Neural cell (in vitro differentiated cells): ENCODE results near the gene FARP1. TPM values are rescaled to one million over a fixed set of nuclear protein-coding genes. Genes with fewer than 3 reads are reported as not detected.

Source experiments
- H2AFZ ChIP-seq: fragments of 200-600, 300-800 bp; sonication (generic), shearing (Covaris generic); 2 replicates; pipeline ENCODE4 v1.6.0; 2014; ENCODE audit warnings: low read depth, mild to moderate bottlenecking, antibody characterized with exemption, low read length, moderate library complexity
- H3F3A ChIP-seq: fragments of 200-600 bp; shearing (Covaris generic); 2 replicates; pipeline ENCODE4 v1.6.1; 2016; ENCODE audit warnings: mild to moderate bottlenecking, moderate library complexity, mixed read lengths, antibody characterized with exemption, low read length; ENCODE audit not compliant: insufficient read depth, poor library complexity, severe bottlenecking
- H3K27ac ChIP-seq: fragments of 200-600, 300-800 bp; sonication (generic), shearing (Covaris generic); 2 replicates; pipeline ENCODE4 v1.5.1; 2014; ENCODE audit warnings: mild to moderate bottlenecking, low read length, moderate library complexity
- H3K27me3 ChIP-seq: fragments of 300-800, 200-600 bp; sonication (generic), shearing (Covaris generic); 2 replicates; pipeline ENCODE4 v1.6.0; 2014; ENCODE audit warnings: mild to moderate bottlenecking, low read depth, low read length, moderate library complexity; ENCODE audit not compliant: insufficient read depth
- H3K36me3 ChIP-seq: fragments of 300-800, 200-600 bp; sonication (generic), shearing (Covaris generic); 2 replicates; pipeline ENCODE4 v1.5.1; 2014; ENCODE audit warnings: mild to moderate bottlenecking, antibody characterized with exemption, low read length, moderate library complexity; ENCODE audit not compliant: insufficient read depth
- H3K4me2 ChIP-seq: fragments of 300-800, 200-600 bp; sonication (generic), shearing (Covaris generic); 2 replicates; pipeline ENCODE4 v1.6.0; 2014; ENCODE audit warnings: mild to moderate bottlenecking, low read length
- H3K4me3 ChIP-seq: fragments of 300-800, 200-600 bp; sonication (generic), shearing (Covaris generic); 2 replicates; pipeline ENCODE4 v1.5.1; 2014; ENCODE audit warnings: mild to moderate bottlenecking, low read length, moderate library complexity
- H3K79me2 ChIP-seq: fragments of 200-600 bp; shearing (Covaris generic); replicated peaks from 2 replicates; pipeline ENCODE4 v1.6.0; 2014; ENCODE audit warnings: mild to moderate bottlenecking, low read length, moderate library complexity; ENCODE audit not compliant: insufficient read depth
- H3K9ac ChIP-seq: fragments of 300-800, 200-600 bp; sonication (generic), shearing (Covaris generic); 2 replicates; pipeline ENCODE4 v1.6.1; 2016; ENCODE audit warnings: mild to moderate bottlenecking, low read length, mixed read lengths
- H3K9me2 ChIP-seq: fragments of 200-600 bp; shearing (Covaris generic); 2 replicates; pipeline ENCODE4 v1.6.1; 2016; ENCODE audit warnings: mild to moderate bottlenecking, low read length, mixed read lengths; ENCODE audit not compliant: insufficient read depth
- H3K9me3 ChIP-seq: fragments of 200-600, 300-800 bp; sonication (generic), shearing (Covaris generic); 2 replicates; pipeline ENCODE4 v1.6.1; 2016; ENCODE audit warnings: mild to moderate bottlenecking, mixed run types, low read length, moderate library complexity, mixed read lengths
- H4K20me1 ChIP-seq: fragments of 200-600 bp; shearing (Covaris generic); 2 replicates; pipeline ENCODE4 v1.6.1; 2016; ENCODE audit warnings: mild to moderate bottlenecking, mixed run types; ENCODE audit not compliant: insufficient read depth
- EP300 ChIP-seq: fragments of 450-650 bp; conservative IDR thresholded peaks from 2 replicates; pipeline ENCODE4 v1.6.1; 2014; ENCODE audit warnings: antibody characterized with exemption, mild to moderate bottlenecking, moderate library complexity; ENCODE audit not compliant: poor library complexity, severe bottlenecking
- EZH2 ChIP-seq: fragments of 200-600, 300-800 bp; shearing (Covaris generic), sonication (generic); IDR thresholded peaks from 2 replicates; pipeline ENCODE4 v1.6.1; 2014; ENCODE audit warnings: antibody characterized with exemption, low read length, borderline replicate concordance, mild to moderate bottlenecking; ENCODE audit not compliant: insufficient read depth, poor library complexity, severe bottlenecking
- MXI1 ChIP-seq: fragments of 450-650 bp; conservative IDR thresholded peaks from 2 replicates; pipeline ENCODE4 v1.6.1; 2014; ENCODE audit warnings: antibody characterized with exemption, mild to moderate bottlenecking; ENCODE audit not compliant: poor library complexity, severe bottlenecking
- POLR2AphosphoS5 ChIP-seq: IDR thresholded peaks from 2 replicates; pipeline ENCODE4 v1.6.1; 2012
- RAD21 ChIP-seq: fragments of 450-650 bp; conservative IDR thresholded peaks from 2 replicates; pipeline ENCODE4 v1.6.1; 2014; ENCODE audit warnings: antibody characterized with exemption, mild to moderate bottlenecking, moderate library complexity
- SMC3 ChIP-seq: fragments of 450-650 bp; conservative IDR thresholded peaks from 2 replicates; pipeline ENCODE4 v1.6.1; 2014; ENCODE audit warnings: antibody characterized with exemption, mild to moderate bottlenecking, moderate library complexity; ENCODE audit not compliant: poor library complexity
- TAF1 ChIP-seq: IDR thresholded peaks from 2 replicates; pipeline ENCODE4 v1.6.1; 2012; ENCODE audit warnings: low read depth
- polyA plus RNA-seq: library from polyadenylated mRNA; depleted of rRNA; stranded (reverse); fragments of >200 nt; gene quantifications from 2 replicates; pipeline ENCODE4 v1.2.3, GENCODE V29; 2014
- TF ChIP-seq, protein P1 (sequence below): fragments of 450-650 bp; IDR thresholded peaks from 2 replicates; pipeline ENCODE4 v1.5.1; 2014; ENCODE audit warnings: antibody characterized with exemption, mild to moderate bottlenecking, moderate library complexity; ENCODE audit not compliant: poor library complexity, severe bottlenecking
- TF ChIP-seq, protein P2 (sequence below): IDR thresholded peaks from 2 replicates; pipeline ENCODE4 v1.6.1; 2012; ENCODE audit warnings: borderline replicate concordance

The FARP1 gene
- polyA plus RNA-seq, 1 donor from 2014 or later = 19.7 TPM

DNA sequence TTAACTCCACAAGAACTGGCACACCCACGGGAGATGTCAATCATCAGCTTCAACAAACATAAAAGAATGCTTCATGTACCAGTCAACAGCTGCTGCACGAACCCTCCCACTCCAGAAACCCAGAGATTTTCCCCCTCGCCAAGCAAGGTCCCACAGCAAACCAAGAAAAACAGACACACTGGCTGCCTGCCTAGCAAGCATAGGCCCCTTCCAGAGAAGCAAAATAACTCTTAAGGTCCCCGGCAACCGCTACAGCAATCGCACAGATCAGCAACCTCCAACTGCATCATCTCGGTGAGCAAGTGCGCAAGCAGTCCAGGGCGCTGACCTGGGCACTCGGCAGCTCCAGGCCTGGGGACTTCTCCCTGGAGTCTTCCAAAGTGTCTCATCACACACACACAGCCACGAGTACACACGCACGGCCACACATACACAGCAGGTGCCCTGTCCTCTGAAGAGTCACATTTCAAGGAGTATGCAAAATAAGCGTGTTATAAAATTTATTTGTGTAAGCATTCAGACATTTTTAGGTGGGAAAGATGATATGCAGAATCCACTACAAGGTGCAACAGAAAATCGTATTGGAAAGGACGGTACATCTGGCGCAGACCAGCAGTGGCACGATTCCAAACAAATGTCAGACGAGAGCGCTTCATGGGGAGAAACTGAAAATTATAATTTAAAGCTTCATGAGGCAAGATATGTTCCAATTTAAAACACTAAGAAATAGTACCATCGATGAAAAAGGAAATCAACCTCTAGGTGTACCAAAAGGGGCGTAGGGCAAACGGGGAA is 309.0 kb downstream of the FARP1 start:
- TF ChIP-seq EP300 (no peak), TAF1 (no peak), POLR2AphosphoS5 (no peak), MXI1 (no peak), EZH2 (no peak), SMC3 (no peak), RAD21 (no peak)
- TF ChIP-seq, protein P1, sequence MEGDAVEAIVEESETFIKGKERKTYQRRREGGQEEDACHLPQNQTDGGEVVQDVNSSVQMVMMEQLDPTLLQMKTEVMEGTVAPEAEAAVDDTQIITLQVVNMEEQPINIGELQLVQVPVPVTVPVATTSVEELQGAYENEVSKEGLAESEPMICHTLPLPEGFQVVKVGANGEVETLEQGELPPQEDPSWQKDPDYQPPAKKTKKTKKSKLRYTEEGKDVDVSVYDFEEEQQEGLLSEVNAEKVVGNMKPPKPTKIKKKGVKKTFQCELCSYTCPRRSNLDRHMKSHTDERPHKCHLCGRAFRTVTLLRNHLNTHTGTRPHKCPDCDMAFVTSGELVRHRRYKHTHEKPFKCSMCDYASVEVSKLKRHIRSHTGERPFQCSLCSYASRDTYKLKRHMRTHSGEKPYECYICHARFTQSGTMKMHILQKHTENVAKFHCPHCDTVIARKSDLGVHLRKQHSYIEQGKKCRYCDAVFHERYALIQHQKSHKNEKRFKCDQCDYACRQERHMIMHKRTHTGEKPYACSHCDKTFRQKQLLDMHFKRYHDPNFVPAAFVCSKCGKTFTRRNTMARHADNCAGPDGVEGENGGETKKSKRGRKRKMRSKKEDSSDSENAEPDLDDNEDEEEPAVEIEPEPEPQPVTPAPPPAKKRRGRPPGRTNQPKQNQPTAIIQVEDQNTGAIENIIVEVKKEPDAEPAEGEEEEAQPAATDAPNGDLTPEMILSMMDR = no peak
- TF ChIP-seq, protein P2, sequence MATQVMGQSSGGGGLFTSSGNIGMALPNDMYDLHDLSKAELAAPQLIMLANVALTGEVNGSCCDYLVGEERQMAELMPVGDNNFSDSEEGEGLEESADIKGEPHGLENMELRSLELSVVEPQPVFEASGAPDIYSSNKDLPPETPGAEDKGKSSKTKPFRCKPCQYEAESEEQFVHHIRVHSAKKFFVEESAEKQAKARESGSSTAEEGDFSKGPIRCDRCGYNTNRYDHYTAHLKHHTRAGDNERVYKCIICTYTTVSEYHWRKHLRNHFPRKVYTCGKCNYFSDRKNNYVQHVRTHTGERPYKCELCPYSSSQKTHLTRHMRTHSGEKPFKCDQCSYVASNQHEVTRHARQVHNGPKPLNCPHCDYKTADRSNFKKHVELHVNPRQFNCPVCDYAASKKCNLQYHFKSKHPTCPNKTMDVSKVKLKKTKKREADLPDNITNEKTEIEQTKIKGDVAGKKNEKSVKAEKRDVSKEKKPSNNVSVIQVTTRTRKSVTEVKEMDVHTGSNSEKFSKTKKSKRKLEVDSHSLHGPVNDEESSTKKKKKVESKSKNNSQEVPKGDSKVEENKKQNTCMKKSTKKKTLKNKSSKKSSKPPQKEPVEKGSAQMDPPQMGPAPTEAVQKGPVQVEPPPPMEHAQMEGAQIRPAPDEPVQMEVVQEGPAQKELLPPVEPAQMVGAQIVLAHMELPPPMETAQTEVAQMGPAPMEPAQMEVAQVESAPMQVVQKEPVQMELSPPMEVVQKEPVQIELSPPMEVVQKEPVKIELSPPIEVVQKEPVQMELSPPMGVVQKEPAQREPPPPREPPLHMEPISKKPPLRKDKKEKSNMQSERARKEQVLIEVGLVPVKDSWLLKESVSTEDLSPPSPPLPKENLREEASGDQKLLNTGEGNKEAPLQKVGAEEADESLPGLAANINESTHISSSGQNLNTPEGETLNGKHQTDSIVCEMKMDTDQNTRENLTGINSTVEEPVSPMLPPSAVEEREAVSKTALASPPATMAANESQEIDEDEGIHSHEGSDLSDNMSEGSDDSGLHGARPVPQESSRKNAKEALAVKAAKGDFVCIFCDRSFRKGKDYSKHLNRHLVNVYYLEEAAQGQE = no peak
- Histone ChIP-seq H2AFZ (no peak overlapping the region), H3K4me3 (no peak overlapping the region), H3K27ac (no peak overlapping the region), H3K79me2 (peaks cover 2% of the 10 kb centered on the region), H4K20me1 (no peaks in the 10 kb centered on the region), H3K4me2 (no peak overlapping the region), H3K9ac (no peak overlapping the region), H3K9me3 (no peaks in the 10 kb centered on the region), H3K9me2 (no peaks in the 10 kb centered on the region), H3F3A (no peaks in the 10 kb centered on the region), H3K36me3 (no peaks in the 10 kb centered on the region), H3K27me3 (no peaks in the 10 kb centered on the region)

DNA sequence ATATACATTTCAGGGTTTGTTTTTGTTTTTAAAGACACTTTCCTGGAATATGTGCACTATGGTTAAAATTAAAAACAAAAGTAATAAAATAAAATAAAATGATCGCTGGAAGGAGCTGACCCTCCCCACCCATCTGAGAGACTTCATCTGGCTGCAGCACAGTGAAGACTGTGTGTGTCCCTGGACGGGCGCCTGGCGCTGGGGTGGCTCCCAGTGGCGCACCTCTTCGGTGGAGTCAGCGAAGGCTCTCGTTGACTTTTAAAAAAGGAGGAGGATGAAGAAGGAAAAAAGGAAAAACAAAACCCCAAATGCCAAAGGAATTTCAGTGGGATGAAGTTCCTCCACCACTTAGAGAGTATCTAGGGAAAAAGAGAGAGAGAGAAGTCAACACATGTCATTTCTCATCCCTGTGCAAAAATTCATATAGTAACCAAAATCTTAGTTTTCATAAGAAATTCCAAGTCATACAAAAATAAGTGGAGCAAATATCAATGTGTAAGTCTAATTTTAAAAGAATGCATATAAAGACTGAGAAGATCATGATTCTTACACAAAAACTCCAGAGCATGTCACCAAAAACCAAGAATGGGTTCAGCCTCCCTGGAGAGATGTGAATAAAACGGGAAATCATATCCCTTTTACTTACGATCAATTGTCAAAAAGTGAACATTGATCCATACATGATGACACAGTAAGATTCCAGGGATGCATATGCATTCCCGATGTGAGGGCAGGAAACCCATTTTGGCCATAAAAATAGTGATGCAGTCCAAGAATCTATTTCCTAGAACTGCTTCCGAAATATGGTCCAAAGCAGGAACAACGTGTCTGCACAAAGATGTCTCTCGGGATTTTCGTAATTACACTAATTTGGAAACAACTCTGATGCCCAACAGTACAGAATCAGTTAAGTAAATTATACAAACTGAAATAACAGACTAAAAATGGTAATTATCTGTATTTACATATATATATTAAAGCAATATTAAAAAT is 310.3 kb downstream of the FARP1 start:
- Histone ChIP-seq H3K9ac (no peak overlapping the region), H3K27me3 (no peaks in the 10 kb centered on the region), H3K4me3 (no peak overlapping the region), H4K20me1 (no peaks in the 10 kb centered on the region), H3K27ac (no peak overlapping the region), H3F3A (no peaks in the 10 kb centered on the region), H3K79me2 (peaks cover 2% of the 10 kb centered on the region), H3K4me2 (no peak overlapping the region), H2AFZ (no peak overlapping the region), H3K36me3 (no peaks in the 10 kb centered on the region), H3K9me2 (no peaks in the 10 kb centered on the region), H3K9me3 (no peaks in the 10 kb centered on the region)
- TF ChIP-seq, protein P2 = no peak
- TF ChIP-seq MXI1 (no peak), POLR2AphosphoS5 (no peak), EP300 (no peak), TAF1 (no peak)
- TF ChIP-seq, protein P1 = no peak
